ENCODE data around the gene CFAP44.

Gene CFAP44

GRCh38 chr3:113438224-113438623, 3.1 kb downstream of the CFAP44 start:
- Histone ChIP-seq H2AFZ (ENCODE audit: low read length) (no peak overlapping the region), H3K27ac (ENCODE audit: low read length) (no peak overlapping the region), H3F3A (ENCODE audit: insufficient read depth, low read length) (no peaks in the 10 kb centered on the region), H3K4me2 (ENCODE audit: low read depth, low read length) (no peak overlapping the region), H3K27me3 (replicated peaks; ENCODE audit: insufficient read depth, low read length) (no peaks in the 10 kb centered on the region), H3K79me2 (ENCODE audit: low read length) (no peaks in the 10 kb centered on the region), H4K20me1 (ENCODE audit: insufficient read depth, low read length) (no peaks in the 10 kb centered on the region), H3K36me3 (replicated peaks; ENCODE audit: insufficient read depth, low read length) (no peaks in the 10 kb centered on the region), H3K9me2 (replicated peaks; ENCODE audit: insufficient read depth, low read length) (no peaks in the 10 kb centered on the region), H3K9ac (ENCODE audit: low read length) (no peak overlapping the region), H3K4me1 (ENCODE audit: low read length) (no peaks in the 10 kb centered on the region), H3K9me3 (replicated peaks; ENCODE audit: insufficient read depth, low read length) (no peaks in the 10 kb centered on the region), H3K4me3 (ENCODE audit: low read length) (no peak overlapping the region)
- DNase-seq: no peak
- no peak for TF ChIP-seq EZH2 (optimal IDR thresholded peaks at IDR 0.05; ENCODE audit: low read depth, low read length)
- no peak for TF ChIP-seq CTCF (IDR thresholded peaks at IDR 0.05; ENCODE audit: low read length)
- no peak for TF ChIP-seq EZH2phosphoT487 (IDR thresholded peaks at IDR 0.05; ENCODE audit: low read length)

GRCh38 chr3:113437411-113437810, 3.9 kb downstream of the CFAP44 start:
- Histone ChIP-seq H3K36me3 (replicated peaks; ENCODE audit: insufficient read depth, low read length) (no peaks in the 10 kb centered on the region), H3K9ac (ENCODE audit: low read length) (no peak overlapping the region), H3K4me3 (ENCODE audit: low read length) (no peak overlapping the region), H2AFZ (ENCODE audit: low read length) (no peak overlapping the region), H3K27ac (ENCODE audit: low read length) (no peak overlapping the region), H3K27me3 (replicated peaks; ENCODE audit: insufficient read depth, low read length) (no peaks in the 10 kb centered on the region), H3K4me2 (ENCODE audit: low read depth, low read length) (no peak overlapping the region), H3K9me3 (replicated peaks; ENCODE audit: insufficient read depth, low read length) (no peaks in the 10 kb centered on the region), H4K20me1 (ENCODE audit: insufficient read depth, low read length) (no peaks in the 10 kb centered on the region), H3K9me2 (replicated peaks; ENCODE audit: insufficient read depth, low read length) (no peaks in the 10 kb centered on the region), H3K4me1 (ENCODE audit: low read length) (no peaks in the 10 kb centered on the region), H3F3A (ENCODE audit: insufficient read depth, low read length) (no peaks in the 10 kb centered on the region), H3K79me2 (ENCODE audit: low read length) (no peaks in the 10 kb centered on the region)
- TF ChIP-seq EZH2phosphoT487 (IDR thresholded peaks at IDR 0.05; ENCODE audit: low read length) (no peak), EZH2 (optimal IDR thresholded peaks at IDR 0.05; ENCODE audit: low read depth, low read length) (no peak)
- DNase-seq: no peak

GRCh38 chr3:113436809-113437208, 4.5 kb downstream of the CFAP44 start:
- no peaks in the 10 kb centered on the region for H3K36me3 ChIP-seq (replicated peaks; ENCODE audit: insufficient read depth, low read length)
- no peaks in the 10 kb centered on the region for H3K27me3 ChIP-seq (replicated peaks; ENCODE audit: insufficient read depth, low read length)
- no peak overlapping the region for H3K4me3 ChIP-seq (ENCODE audit: low read length)
- TF ChIP-seq CTCF (IDR thresholded peaks at IDR 0.05; ENCODE audit: low read length) (no peak), EZH2 (optimal IDR thresholded peaks at IDR 0.05; ENCODE audit: low read depth, low read length) (no peak), EZH2phosphoT487 (IDR thresholded peaks at IDR 0.05; ENCODE audit: low read length) (no peak)
- DNase-seq: no peak
- no peaks in the 10 kb centered on the region for H4K20me1 ChIP-seq (ENCODE audit: insufficient read depth, low read length)
- no peaks in the 10 kb centered on the region for H3K79me2 ChIP-seq (ENCODE audit: low read length)
- H2AFZ ChIP-seq (ENCODE audit: low read length): no peak overlapping the region
- H3K9me3 ChIP-seq (replicated peaks; ENCODE audit: insufficient read depth, low read length): no peaks in the 10 kb centered on the region
- no peaks in the 10 kb centered on the region for H3K4me1 ChIP-seq (ENCODE audit: low read length)
- H3F3A ChIP-seq (ENCODE audit: insufficient read depth, low read length): no peaks in the 10 kb centered on the region
- no peak overlapping the region for H3K4me2 ChIP-seq (ENCODE audit: low read depth, low read length)
- H3K9me2 ChIP-seq (replicated peaks; ENCODE audit: insufficient read depth, low read length): no peaks in the 10 kb centered on the region
- H3K9ac ChIP-seq (ENCODE audit: low read length): no peak overlapping the region
- no peak overlapping the region for H3K27ac ChIP-seq (ENCODE audit: low read length)

- no peaks in the 10 kb centered on the region for H3K9me3 ChIP-seq (replicated peaks; ENCODE audit: insufficient read depth, low read length)
- no peaks in the 10 kb centered on the region for H3K27me3 ChIP-seq (replicated peaks; ENCODE audit: insufficient read depth, low read length)
- H3F3A ChIP-seq (ENCODE audit: insufficient read depth, low read length): no peaks in the 10 kb centered on the region
- no peak overlapping the region for H2AFZ ChIP-seq (ENCODE audit: low read length)
- TF ChIP-seq EZH2phosphoT487 (IDR thresholded peaks at IDR 0.05; ENCODE audit: low read length) (no peak), EZH2 (optimal IDR thresholded peaks at IDR 0.05; ENCODE audit: low read depth, low read length) (no peak), CTCF (IDR thresholded peaks at IDR 0.05; ENCODE audit: low read length) (no peak)
- no peaks in the 10 kb centered on the region for H4K20me1 ChIP-seq (ENCODE audit: insufficient read depth, low read length)
- H3K4me3 ChIP-seq (ENCODE audit: low read length): no peak overlapping the region
- no peak overlapping the region for H3K27ac ChIP-seq (ENCODE audit: low read length)
- DNase-seq: no peak
- H3K9ac ChIP-seq (ENCODE audit: low read length): no peak overlapping the region
- no peaks in the 10 kb centered on the region for H3K79me2 ChIP-seq (ENCODE audit: low read length)
- no peaks in the 10 kb centered on the region for H3K4me1 ChIP-seq (ENCODE audit: low read length)
- no peak overlapping the region for H3K4me2 ChIP-seq (ENCODE audit: low read depth, low read length)
- no peaks in the 10 kb centered on the region for H3K9me2 ChIP-seq (replicated peaks; ENCODE audit: insufficient read depth, low read length)
- 0 out of 2 replicates have a peak, but pooled peaks cover under 1% of the 10 kb centered on the region for H3K36me3 ChIP-seq (replicated peaks; ENCODE audit: insufficient read depth, low read length)
Observed at GRCh38 chr3:113431811-113432210, 9.5 kb downstream of the CFAP44 start.
